Measurements from ENCODE around the gene MGMT.

GRCh38 chr10:129617768-129618167 lies 150.7 kb downstream of the MGMT start:
- TF ChIP-seq CTCF (IDR thresholded peaks at IDR 0.05) (no peak), POLR2AphosphoS5 (IDR thresholded peaks at IDR 0.05) (no peak)
